Measurements from ENCODE around the gene VWA2. TPM values are rescaled to one million over a fixed set of nuclear protein-coding genes. Genes with fewer than 3 reads are reported as not detected.

Gene VWA2
- total and polyA plus RNA-seq, 2 of the 4 experiments (the other 2 are of a cell fraction), result not detected

GRCh38 chr10:114279901-114280644 is 41.0 kb downstream of the VWA2 start:
- no peak overlapping the region for H3K14ac ChIP-seq (replicated peaks; ENCODE audit: low read depth, low read length)
- TF ChIP-seq CHD1 (IDR thresholded peaks at IDR 0.05; ENCODE audit: low read depth, low read length) (no peak), ELK1 (IDR thresholded peaks at IDR 0.05; ENCODE audit: borderline replicate concordance, low read depth, low read length) (no peak), FOS (IDR thresholded peaks at IDR 0.05; ENCODE audit: low read depth, low read length) (no peak), RFX5 (IDR thresholded peaks at IDR 0.05; ENCODE audit: low read depth, low read length) (no peak), MAFK (IDR thresholded peaks at IDR 0.05; ENCODE audit: low read depth, low read length) (no peak), NFE2L2 (IDR thresholded peaks at IDR 0.05; ENCODE audit: low read depth, low read length) (no peak), MXI1 (IDR thresholded peaks at IDR 0.05; ENCODE audit: borderline replicate concordance, low read depth, low read length) (no peak), CTCF (conservative IDR thresholded peaks at IDR 0.05; ENCODE audit: low read depth, low read length) (no peak), CEBPB (IDR thresholded peaks at IDR 0.05; ENCODE audit: low read depth, low read length) (no peak), BHLHE40 (IDR thresholded peaks at IDR 0.05; ENCODE audit: low read depth, low read length) (no peak), MAZ (IDR thresholded peaks at IDR 0.05; ENCODE audit: borderline replicate concordance, low read depth, low read length) (no peak), RAD21 (IDR thresholded peaks at IDR 0.05; ENCODE audit: low read length) (no peak), RCOR1 (IDR thresholded peaks at IDR 0.05; ENCODE audit: insufficient replicate concordance, low read length) (no peak), SMC3 (IDR thresholded peaks at IDR 0.05; ENCODE audit: low read depth, low read length) (no peak)
- TF ChIP-seq, protein P1, sequence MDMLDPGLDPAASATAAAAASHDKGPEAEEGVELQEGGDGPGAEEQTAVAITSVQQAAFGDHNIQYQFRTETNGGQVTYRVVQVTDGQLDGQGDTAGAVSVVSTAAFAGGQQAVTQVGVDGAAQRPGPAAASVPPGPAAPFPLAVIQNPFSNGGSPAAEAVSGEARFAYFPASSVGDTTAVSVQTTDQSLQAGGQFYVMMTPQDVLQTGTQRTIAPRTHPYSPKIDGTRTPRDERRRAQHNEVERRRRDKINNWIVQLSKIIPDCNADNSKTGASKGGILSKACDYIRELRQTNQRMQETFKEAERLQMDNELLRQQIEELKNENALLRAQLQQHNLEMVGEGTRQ (IDR thresholded peaks at IDR 0.05; ENCODE audit: low read depth, low read length), result no peak
- H4K8ac ChIP-seq (ENCODE audit: low read depth in 2 of 2, low read length in 2 of 2), result no peak overlapping the region
- no peaks in the 10 kb centered on the region for H3K79me1 ChIP-seq (ENCODE audit: low read depth in 1 of 2, low read length in 2 of 2)
- H3K36me3 ChIP-seq (ENCODE audit: control insufficient read depth, insufficient read depth, low read length), result no peaks in the 10 kb centered on the region
- H3K56ac ChIP-seq (ENCODE audit: extremely low read depth, insufficient read depth, low read length), result no peak overlapping the region
- ChIA-PET POLR2A (ENCODE audit: unreplicated experiment) (interaction anchor here (0.6 kb wide), 1 partner anchor 105 kb away, joined by 4 read pairs; no protein-coding TSS in a partner anchor), CTCF (no interaction called here)
- H3K4me3 ChIP-seq (ENCODE audit: insufficient read depth, low read depth, low read length), result no peak overlapping the region
- no peak overlapping the region for H3K4me2 ChIP-seq (ENCODE audit: low read depth, low read length)
- ATAC-seq (ENCODE audit: low read depth) (no peak), DNase-seq (no peak)
- in situ Hi-C loops (cut with MboI; ENCODE audit: low sequenced_read_pairs) (no loop called here), dilution Hi-C loops (cut with HindIII; ENCODE audit: low sequenced_read_pairs, unreplicated experiment) (no loop called here), intact Hi-C loops (cut with micrococcal nuclease) (no loop called here)
- peaks cover 60% of the 10 kb centered on the region for H3K27me3 ChIP-seq (ENCODE audit: control insufficient read depth, insufficient read depth, low read length)
- H2BK15ac ChIP-seq (ENCODE audit: low read depth, low read length), result no peak overlapping the region
- no peak overlapping the region for H2AFZ ChIP-seq (replicated peaks; ENCODE audit: low read length, poor library complexity)
- no peak overlapping the region for H4K91ac ChIP-seq (ENCODE audit: insufficient read depth, low read depth, low read length)
- H4K5ac ChIP-seq (ENCODE audit: low read depth, low read length), result no peak overlapping the region
- no peaks in the 10 kb centered on the region for H3K4me1 ChIP-seq (ENCODE audit: control insufficient read depth, insufficient read depth, low read length)
- no peak overlapping the region for H3K4ac ChIP-seq (ENCODE audit: low read depth, low read length)
- H3K27ac ChIP-seq (ENCODE audit: insufficient read depth, low read length), result no peak overlapping the region
- no peak overlapping the region for H3K9ac ChIP-seq (ENCODE audit: low read depth, low read length)
- no peak overlapping the region for H2AK9ac ChIP-seq (replicated peaks; ENCODE audit: low read depth, low read length, poor library complexity)
- H3K23ac ChIP-seq (ENCODE audit: low read depth, low read length), result no peak overlapping the region
- H3K18ac ChIP-seq (ENCODE audit: low read depth, low read length), result no peak overlapping the region
- H4K20me1 ChIP-seq (ENCODE audit: insufficient read depth, low read length), result no peaks in the 10 kb centered on the region
- no peak overlapping the region for H2BK5ac ChIP-seq (ENCODE audit: low read depth, low read length, poor library complexity, severe bottlenecking)
- WGBS, 2 experiments (ENCODE audit: extremely low coverage in 2 of 2, insufficient read length in 1 of 2), result 69% methylated on average over 3 of the region's 8 CpGs; no CpG with 5 or more reads in 1 of the 2 experiments
- H3K9me1 ChIP-seq (ENCODE audit: insufficient read depth, low read length), result no peaks in the 10 kb centered on the region
- H2BK20ac ChIP-seq (ENCODE audit: low read depth, low read length), result no peak overlapping the region
- no TSS peak for BruUV-seq (replicated peaks)
- H2AK5ac ChIP-seq (ENCODE audit: low read depth, low read length), result no peak overlapping the region
- H2BK120ac ChIP-seq (ENCODE audit: low read depth, low read length), result no peak overlapping the region
- no peaks in the 10 kb centered on the region for H3K9me3 ChIP-seq (ENCODE audit: control insufficient read depth, insufficient read depth, low read length)
